Parathyroid adenoma (tissue), 2 donors: ENCODE data around the gene RDH13.

Experiments used
- H2AFZ ChIP-seq: fragments of 300-600 bp; sonication (generic); one replicate; pipeline ENCODE4 v1.7.0; 2017; ENCODE audit warnings: antibody characterized with exemption, mild to moderate bottlenecking
- H3K27ac ChIP-seq: fragments of 300-600 bp; sonication (generic); one replicate; pipeline ENCODE4 v1.7.0; 2017
- H3K27me3 ChIP-seq: fragments of 300-600 bp; sonication (generic); one replicate; pipeline ENCODE4 v1.7.0; 2017; ENCODE audit warnings: low read length; ENCODE audit not compliant: control insufficient read depth, insufficient read depth
- H3K36me3 ChIP-seq: fragments of 300-600 bp; sonication (generic); one replicate; pipeline ENCODE4 v1.7.0; 2017; ENCODE audit warnings: low read length; ENCODE audit not compliant: control insufficient read depth, insufficient read depth
- H3K4me1 ChIP-seq: fragments of 300-600 bp; sonication (generic); one replicate; pipeline ENCODE4 v1.7.0; 2017; ENCODE audit warnings: control low read depth
- H3K4me2 ChIP-seq: fragments of 300-600 bp; sonication (generic); one replicate; pipeline ENCODE4 v1.7.0; 2017; ENCODE audit warnings: low read length
- H3K4me3 ChIP-seq: fragments of 300-600 bp; sonication (generic); one replicate; pipeline ENCODE4 v1.7.0; 2017; ENCODE audit warnings: low read depth, low read length
- H3K79me2 ChIP-seq: fragments of 300-600 bp; sonication (generic); one replicate; pipeline ENCODE4 v1.7.0; 2017; ENCODE audit warnings: control low read depth
- H3K9ac ChIP-seq: fragments of 300-600 bp; sonication (generic); one replicate; pipeline ENCODE4 v1.7.0; 2017; ENCODE audit warnings: mild to moderate bottlenecking
- H3K9me3 ChIP-seq: fragments of 300-600 bp; sonication (generic); one replicate; pipeline ENCODE4 v1.7.0; 2017; ENCODE audit warnings: low read length; ENCODE audit not compliant: control insufficient read depth
- TF ChIP-seq, protein P1 (sequence below): fragments of 300-600 bp; sonication (generic); IDR thresholded peaks from one replicate; pipeline ENCODE4 v1.7.0; 2017; ENCODE audit warnings: antibody characterized with exemption, mild to moderate bottlenecking
- donor health status: primary hyperparathyroidism.

Gene RDH13

DNA sequence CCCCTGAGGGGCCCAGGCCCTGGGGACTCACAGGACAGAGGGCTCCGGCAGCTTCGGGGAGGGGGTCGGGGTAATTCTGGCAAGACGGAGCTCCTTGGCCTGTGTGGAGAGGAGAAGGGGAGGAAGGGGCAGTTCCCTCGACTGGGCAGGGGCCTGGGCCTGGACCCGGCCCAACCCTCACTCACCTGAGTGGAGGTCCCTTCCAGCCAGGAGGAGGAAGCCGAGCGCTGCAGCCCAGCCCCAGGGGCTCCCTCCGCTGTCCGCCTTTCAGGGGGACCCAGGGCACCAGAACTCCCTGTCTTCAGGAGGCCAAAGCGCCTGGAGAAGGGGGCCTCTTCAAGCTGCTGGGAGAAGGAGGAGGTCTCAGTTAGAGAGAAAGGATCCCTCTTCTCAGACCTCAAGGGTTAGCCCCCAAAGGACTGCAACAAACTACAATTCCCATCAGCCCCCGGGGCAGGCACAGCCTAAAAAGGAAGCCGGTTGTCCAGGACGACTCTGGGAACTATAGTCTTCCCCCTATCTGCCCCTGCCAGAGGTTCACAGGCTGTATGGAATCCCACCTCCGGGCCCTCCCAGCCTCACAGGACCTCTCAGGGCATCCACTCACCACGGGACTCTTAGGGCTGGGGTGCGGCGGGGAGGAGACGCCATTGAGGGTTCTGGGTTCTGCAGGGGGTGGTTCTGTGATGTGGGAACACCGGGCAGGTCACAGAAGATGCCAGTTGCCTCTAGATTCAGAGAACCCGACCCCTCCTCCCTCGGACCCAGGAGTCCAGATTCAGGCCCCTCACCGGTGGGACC, 32.5 kb upstream of the RDH13 start:
- Histone ChIP-seq H3K4me2 (no peak overlapping the region), H2AFZ (no peak overlapping the region), H3K4me3 (no peak overlapping the region), H3K9ac (no peak overlapping the region), H3K27me3 (no peaks in the 10 kb centered on the region), H3K4me1 (no peaks in the 10 kb centered on the region), H3K9me3 (no peaks in the 10 kb centered on the region), H3K36me3 (no peaks in the 10 kb centered on the region), H3K27ac (no peak overlapping the region), H3K79me2 (peaks cover 12% of the 10 kb centered on the region)
- TF ChIP-seq, protein P1, sequence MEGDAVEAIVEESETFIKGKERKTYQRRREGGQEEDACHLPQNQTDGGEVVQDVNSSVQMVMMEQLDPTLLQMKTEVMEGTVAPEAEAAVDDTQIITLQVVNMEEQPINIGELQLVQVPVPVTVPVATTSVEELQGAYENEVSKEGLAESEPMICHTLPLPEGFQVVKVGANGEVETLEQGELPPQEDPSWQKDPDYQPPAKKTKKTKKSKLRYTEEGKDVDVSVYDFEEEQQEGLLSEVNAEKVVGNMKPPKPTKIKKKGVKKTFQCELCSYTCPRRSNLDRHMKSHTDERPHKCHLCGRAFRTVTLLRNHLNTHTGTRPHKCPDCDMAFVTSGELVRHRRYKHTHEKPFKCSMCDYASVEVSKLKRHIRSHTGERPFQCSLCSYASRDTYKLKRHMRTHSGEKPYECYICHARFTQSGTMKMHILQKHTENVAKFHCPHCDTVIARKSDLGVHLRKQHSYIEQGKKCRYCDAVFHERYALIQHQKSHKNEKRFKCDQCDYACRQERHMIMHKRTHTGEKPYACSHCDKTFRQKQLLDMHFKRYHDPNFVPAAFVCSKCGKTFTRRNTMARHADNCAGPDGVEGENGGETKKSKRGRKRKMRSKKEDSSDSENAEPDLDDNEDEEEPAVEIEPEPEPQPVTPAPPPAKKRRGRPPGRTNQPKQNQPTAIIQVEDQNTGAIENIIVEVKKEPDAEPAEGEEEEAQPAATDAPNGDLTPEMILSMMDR, result no peak

DNA sequence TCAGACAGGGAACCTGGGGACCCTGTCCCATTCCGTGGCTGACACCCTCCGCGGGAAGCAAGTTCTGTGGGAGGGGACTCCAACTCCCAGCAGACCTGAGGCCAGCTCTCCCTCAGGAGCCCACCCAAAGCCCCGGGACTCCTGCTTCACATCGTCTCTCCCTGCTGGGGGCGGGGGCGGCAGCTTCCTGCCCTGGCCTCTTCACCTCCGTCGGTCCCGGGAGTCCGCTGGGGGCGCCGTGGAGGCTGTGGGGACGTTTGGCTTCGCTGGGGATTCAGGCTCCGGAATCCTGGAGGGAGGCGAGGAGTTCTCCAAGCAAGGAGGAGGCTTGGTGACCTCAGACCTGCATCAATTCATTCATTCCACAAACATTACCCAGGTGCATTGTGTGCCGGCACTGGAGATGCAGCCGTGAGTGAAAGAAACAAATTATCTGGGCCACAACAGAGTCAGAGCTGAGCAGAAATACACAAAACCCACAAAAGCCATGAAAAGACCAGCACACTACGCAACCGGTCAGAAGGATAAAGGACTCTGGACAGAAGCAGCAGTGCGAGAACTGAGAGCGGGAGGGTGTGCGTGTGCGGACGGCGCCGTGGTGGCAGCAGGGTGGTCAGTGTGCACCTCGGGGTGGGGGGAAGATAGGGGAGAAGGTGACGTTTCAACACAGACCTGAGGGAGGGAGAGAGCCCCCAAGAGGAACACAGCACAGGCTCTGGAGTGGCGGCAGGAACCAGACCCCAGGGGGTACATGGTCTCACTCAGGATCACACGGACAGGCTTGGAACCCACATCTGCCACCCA, 31.7 kb upstream of the RDH13 start:
- no peaks in the 10 kb centered on the region for H3K36me3 ChIP-seq
- H3K27ac ChIP-seq, result no peak overlapping the region
- TF ChIP-seq, protein P1, result no peak
- no peak overlapping the region for H2AFZ ChIP-seq
- H3K9ac ChIP-seq, result no peak overlapping the region
- no peak overlapping the region for H3K4me3 ChIP-seq
- H3K4me1 ChIP-seq, result no peaks in the 10 kb centered on the region
- no peak overlapping the region for H3K4me2 ChIP-seq
- peaks cover 6% of the 10 kb centered on the region for H3K79me2 ChIP-seq
- no peaks in the 10 kb centered on the region for H3K27me3 ChIP-seq
- no peaks in the 10 kb centered on the region for H3K9me3 ChIP-seq

DNA sequence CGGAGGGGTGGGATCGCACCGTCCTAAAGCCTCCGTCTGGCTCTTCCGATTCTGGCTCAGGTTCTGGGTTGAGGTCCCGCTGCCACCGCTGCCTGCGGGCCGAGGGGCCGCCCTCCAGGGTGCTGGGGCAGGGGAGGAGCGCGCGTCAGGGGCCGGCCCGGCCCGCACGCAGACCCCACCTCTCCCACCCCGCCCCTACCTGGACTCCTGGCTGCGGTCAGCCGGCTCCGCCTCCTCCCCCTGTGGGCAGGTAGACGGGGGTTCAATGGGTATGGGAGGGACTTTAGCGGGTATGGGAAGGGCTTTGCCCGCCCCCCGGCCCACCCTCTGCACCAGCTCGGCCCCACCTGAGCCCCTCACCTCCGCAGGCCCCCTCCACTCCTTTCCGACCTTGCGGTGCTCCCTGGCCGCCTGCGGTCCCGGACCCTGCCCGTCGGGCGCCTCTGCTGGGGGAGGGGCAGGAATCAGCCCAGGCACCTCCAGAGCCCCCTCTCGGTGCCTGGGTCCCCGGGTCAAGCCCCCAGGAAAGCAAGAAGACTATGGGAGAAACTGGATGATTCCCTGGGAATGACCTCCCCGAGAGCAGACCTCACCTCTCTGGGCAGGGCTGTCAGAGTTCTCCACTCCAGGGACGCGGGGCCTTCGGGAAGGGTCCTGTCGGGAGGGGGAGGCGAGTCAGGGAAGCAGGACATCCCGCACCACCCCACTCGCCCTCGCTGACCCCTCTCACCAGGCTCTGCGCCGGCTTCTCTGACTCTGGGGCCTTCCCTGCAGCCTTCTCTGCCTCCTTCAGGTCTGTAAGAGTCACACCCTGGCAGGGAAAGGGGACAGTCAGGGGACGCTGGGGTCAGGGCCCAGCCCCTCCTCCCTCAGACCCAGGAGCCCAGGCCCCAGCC, 29.7 kb upstream of the RDH13 start:
- Histone ChIP-seq H3K27ac (no peak overlapping the region), H3K36me3 (no peaks in the 10 kb centered on the region)

DNA sequence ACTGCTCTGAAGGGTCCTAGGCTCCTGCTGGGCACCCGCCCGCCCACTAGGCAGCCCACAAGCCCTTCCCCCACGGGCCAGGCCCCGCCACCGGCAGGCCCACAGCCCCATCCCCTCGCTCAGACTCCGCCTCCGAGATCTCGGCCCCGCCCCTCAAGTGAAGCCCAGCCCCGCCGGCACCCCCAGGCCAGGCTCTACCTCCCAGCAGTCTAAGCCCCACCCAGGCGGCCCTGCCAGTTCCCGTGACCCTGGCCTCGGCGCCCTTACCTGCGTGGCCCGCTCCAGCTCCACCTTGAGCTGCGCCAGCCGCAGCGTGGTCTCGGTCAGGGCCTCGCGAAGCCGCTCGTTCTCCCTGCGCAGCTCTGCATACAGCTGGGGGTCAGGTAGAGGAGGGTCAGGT, 29.0 kb upstream of the RDH13 start:
- no peak overlapping the region for H3K27ac ChIP-seq
- H3K4me3 ChIP-seq, result no peak overlapping the region
- no peak overlapping the region for H3K4me2 ChIP-seq
- TF ChIP-seq, protein P1, result no peak
- no peaks in the 10 kb centered on the region for H3K36me3 ChIP-seq
- H2AFZ ChIP-seq, result no peak overlapping the region
- H3K79me2 ChIP-seq, result no peaks in the 10 kb centered on the region
- no peaks in the 10 kb centered on the region for H3K27me3 ChIP-seq
- no peak overlapping the region for H3K9ac ChIP-seq
- no peaks in the 10 kb centered on the region for H3K4me1 ChIP-seq
- no peaks in the 10 kb centered on the region for H3K9me3 ChIP-seq

More for the DNA sequence above, 29.7 kb upstream of the RDH13 start:
- Histone ChIP-seq H3K4me1 (no peaks in the 10 kb centered on the region), H3K4me2 (no peak overlapping the region), H3K4me3 (no peak overlapping the region), H3K27me3 (no peaks in the 10 kb centered on the region), H3K9ac (no peak overlapping the region), H3K9me3 (no peaks in the 10 kb centered on the region), H2AFZ (no peak overlapping the region), H3K79me2 (no peaks in the 10 kb centered on the region)
- TF ChIP-seq, protein P1, result no peak
